Colonic mucosa (tissue), 4 donors: Measurements from ENCODE around the gene MTRR. TPM values are rescaled to one million over a fixed set of nuclear protein-coding genes. Genes with fewer than 3 reads are reported as not detected.

ENCODE experiments used
- DNase-seq: peaks from one replicate; pipeline ENCODE4 v3.0.0-alpha.2; 2020
- H3K27ac ChIP-seq: fragments of 200-600 bp; one replicate; pipeline ENCODE4 v1.8.0; 2021
- H3K27me3 ChIP-seq: fragments of 200-600 bp; one replicate; pipeline ENCODE4 v1.8.0; 2021
- H3K36me3 ChIP-seq: fragments of 200-600 bp; one replicate; pipeline ENCODE4 v1.8.0; 2021
- H3K4me1 ChIP-seq: fragments of 200-600 bp; one replicate; pipeline ENCODE4 v1.8.0; 2021; ENCODE audit warnings: mild to moderate bottlenecking
- H3K4me3 ChIP-seq: fragments of 200-600 bp; one replicate; pipeline ENCODE4 v1.8.0; 2021
- H3K9ac ChIP-seq, 2 donors: one replicate each; pipeline ENCODE4 v1.7.0; 2013; ENCODE audit warnings: control low read depth in 2 of 2, low read depth in 2 of 2, low read length in 2 of 2
- H3K9me3 ChIP-seq: fragments of 200-600 bp; one replicate; pipeline ENCODE4 v1.8.0; 2021
- intact Hi-C: fragments of 100-400 bp; cut with DNase I; formaldehyde crosslinking; loops from one replicate; pipeline ENCODE4 v1.14.1; 2022
- total RNA-seq, 2 donors: library from RNA; stranded (reverse); fragmentation: NEBNext Ultra II Directional in 1 of 2; extraction: Animal tissue kit (Norgen Biotek cat#: 25700) in 1 of 2; gene quantifications; one replicate each; pipeline ENCODE4 v1.2.1, GENCODE V29; 2021
- TF ChIP-seq, protein P1 (sequence below): fragments of 200-600 bp; IDR thresholded peaks from one replicate; pipeline ENCODE4 v1.8.0; 2022; ENCODE audit warnings: antibody characterized with exemption, mild to moderate bottlenecking
- donor health status: healthy.
- donor health status: DM: no; HTN: no; CAD: no.
- donor health status: DM: no; HTN: no; CAD: no.

MTRR gene
- total RNA-seq, 2 donors from 2014 or later, result 29.8 to 45.1 TPM

DNA sequence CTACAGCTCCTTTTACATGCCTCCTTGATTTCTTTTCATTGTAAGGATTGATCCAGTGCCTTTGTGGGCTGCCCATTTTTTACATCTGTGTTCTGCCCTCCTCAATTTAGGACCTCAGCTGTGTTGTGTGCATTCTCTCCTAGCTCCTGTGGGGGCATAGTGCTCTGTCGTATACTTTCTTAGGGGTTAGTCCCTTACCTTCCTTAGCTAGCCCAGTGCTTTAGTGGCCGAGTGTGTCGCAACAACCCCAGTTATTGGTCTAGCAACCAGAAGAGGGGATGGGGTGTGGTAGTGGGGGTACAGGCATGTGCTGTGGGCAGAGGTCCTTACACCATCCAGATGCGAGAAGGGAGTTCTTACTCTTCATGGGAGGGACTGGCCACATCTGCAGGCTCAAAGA lies 12.1 kb downstream of the MTRR start:
- Histone ChIP-seq H3K4me3 (no peak overlapping the region), H3K27ac (no peak overlapping the region), H3K36me3 (peaks cover 6% of the 10 kb centered on the region), H3K27me3 (no peaks in the 10 kb centered on the region), H3K9me3 (no peaks in the 10 kb centered on the region), H3K4me1 (peaks cover 8% of the 10 kb centered on the region), H3K9ac (no peak overlapping the region)
- DNase-seq, result no peak
- intact Hi-C loops, result no loop called here
- TF ChIP-seq, protein P1, sequence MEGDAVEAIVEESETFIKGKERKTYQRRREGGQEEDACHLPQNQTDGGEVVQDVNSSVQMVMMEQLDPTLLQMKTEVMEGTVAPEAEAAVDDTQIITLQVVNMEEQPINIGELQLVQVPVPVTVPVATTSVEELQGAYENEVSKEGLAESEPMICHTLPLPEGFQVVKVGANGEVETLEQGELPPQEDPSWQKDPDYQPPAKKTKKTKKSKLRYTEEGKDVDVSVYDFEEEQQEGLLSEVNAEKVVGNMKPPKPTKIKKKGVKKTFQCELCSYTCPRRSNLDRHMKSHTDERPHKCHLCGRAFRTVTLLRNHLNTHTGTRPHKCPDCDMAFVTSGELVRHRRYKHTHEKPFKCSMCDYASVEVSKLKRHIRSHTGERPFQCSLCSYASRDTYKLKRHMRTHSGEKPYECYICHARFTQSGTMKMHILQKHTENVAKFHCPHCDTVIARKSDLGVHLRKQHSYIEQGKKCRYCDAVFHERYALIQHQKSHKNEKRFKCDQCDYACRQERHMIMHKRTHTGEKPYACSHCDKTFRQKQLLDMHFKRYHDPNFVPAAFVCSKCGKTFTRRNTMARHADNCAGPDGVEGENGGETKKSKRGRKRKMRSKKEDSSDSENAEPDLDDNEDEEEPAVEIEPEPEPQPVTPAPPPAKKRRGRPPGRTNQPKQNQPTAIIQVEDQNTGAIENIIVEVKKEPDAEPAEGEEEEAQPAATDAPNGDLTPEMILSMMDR, result no peak

DNA sequence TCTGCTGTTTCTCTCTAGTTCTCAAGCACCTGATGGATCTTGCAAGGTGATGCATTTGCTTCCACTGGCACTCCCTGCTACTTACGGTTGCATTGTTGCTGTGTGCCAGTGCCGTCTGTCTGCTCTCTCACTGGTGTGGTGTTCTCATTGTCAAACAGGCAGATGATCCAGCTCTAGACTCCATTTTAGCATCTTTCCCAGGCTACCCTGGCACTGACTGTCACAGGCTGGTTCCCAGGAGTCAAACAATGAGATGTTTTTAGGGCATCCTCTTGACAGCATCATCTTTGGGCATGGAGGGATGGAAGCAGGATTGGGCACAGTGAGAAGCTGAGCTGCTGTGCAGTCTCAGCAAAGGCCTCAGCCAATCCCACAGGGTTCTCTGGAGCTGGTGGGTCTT lies 12.9 kb downstream of the MTRR start:
- Histone ChIP-seq H3K4me3 (no peak overlapping the region), H3K9me3 (no peaks in the 10 kb centered on the region), H3K36me3 (no peaks in the 10 kb centered on the region), H3K27me3 (no peaks in the 10 kb centered on the region), H3K27ac (no peak overlapping the region), H3K9ac (no peak overlapping the region), H3K4me1 (peaks cover 8% of the 10 kb centered on the region)
- DNase-seq, result no peak
- intact Hi-C loops, result no loop called here
- TF ChIP-seq, protein P1, result no peak

DNA sequence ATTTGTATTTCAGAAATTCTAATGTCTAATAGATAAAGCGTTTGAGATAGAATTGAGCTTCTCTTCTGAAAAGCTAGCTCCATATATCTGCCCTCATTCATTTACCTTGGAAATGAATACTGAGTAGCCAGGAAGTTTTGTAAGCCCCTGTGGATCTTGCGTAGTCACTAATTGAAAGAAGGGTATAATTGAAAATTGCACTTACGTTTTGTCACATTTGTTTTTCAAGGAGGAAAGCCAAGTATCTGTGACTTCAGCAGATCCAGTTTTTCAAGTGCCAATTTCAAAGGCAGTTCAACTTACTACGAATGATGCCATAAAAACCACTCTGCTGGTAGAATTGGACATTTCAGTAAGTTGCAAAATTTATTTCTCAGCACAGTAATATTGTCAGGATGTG lies 14.0 kb downstream of the MTRR start:
- TF ChIP-seq, protein P1, result no peak
- Histone ChIP-seq H3K36me3 (no peaks in the 10 kb centered on the region), H3K9ac (no peak overlapping the region), H3K4me3 (no peak overlapping the region), H3K9me3 (no peaks in the 10 kb centered on the region), H3K27me3 (no peaks in the 10 kb centered on the region), H3K27ac (no peak overlapping the region), H3K4me1 (peaks cover 8% of the 10 kb centered on the region)
- intact Hi-C loops, result no loop called here
- DNase-seq, result no peak

DNA sequence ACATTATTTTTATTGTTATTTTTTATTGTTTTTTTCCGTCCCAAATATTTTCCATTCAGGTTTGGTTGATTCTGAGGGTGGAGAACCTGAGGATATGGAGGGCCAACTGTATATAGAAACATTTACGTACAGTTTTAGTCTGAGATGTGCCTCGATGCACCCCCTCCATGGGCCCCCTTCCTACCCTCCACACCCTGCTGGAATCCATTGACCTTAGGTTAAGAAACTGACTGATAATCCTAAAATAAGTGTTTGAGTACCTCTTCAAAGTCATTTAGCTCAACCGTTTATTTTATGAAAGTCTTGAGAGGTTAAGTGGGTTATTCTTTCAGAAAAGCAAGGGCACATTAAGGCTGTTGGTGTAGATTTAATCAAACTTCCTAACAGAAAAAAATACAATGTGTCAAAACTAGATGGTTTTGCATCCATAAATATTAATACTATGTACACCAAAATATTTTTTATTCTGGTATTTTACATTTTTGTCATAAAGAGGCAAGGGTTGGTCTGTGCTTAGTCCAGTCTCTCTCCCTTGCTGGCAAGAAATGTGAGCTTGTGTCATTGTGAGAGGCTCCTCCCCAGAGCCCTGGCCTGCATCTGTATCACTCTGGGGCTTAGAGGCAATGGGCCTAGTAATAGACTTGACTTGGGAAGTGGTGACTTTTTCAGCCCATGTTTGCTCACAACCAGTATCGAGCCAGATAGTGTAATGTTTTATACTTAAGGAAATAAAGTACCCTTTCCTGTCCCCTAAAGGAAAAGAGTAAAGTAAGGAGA lies 15.7 kb downstream of the MTRR start:
- DNase-seq, result no peak
- Histone ChIP-seq H3K4me1 (no peaks in the 10 kb centered on the region), H3K27me3 (no peaks in the 10 kb centered on the region), H3K27ac (no peak overlapping the region), H3K4me3 (no peak overlapping the region), H3K9me3 (no peaks in the 10 kb centered on the region), H3K36me3 (no peaks in the 10 kb centered on the region), H3K9ac (no peak overlapping the region)
- intact Hi-C loops, result no loop called here
- TF ChIP-seq, protein P1, result no peak

DNA sequence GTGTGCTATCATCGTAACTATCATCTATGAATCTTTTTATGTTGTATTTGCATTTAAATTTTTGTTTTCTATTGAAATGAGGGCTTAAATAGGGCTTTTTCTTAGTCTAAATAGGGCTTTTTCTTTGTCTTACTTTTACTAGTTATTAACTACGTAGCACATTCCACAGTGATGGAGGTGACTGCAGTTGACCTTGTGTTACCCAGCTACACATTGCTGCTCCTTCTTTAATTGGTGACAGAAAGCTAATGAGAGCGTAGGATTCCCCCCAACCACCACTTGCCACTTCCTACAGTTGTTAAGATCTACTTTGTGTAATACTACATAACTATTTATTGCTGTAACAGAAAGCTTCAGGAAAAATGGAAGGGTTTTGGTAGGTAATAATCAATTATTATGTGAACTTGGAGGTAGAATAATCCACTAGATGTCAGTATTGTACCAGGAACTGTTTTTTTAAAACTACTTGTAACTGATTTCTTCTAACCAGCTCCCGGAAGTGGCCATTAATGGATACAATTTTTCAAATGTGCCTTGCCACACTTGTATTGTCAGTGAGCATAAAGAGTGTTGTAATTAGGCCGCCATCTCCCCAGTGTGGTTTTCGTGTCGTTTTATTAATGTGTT lies 18.0 kb downstream of the MTRR start:
- Histone ChIP-seq H3K4me1 (no peaks in the 10 kb centered on the region), H3K36me3 (no peaks in the 10 kb centered on the region), H3K9me3 (no peaks in the 10 kb centered on the region), H3K9ac (no peak overlapping the region), H3K27me3 (no peaks in the 10 kb centered on the region), H3K4me3 (no peak overlapping the region), H3K27ac (no peak overlapping the region)
- intact Hi-C loops, result no loop called here
- DNase-seq, result no peak
- TF ChIP-seq, protein P1, result peak; percentile 44
